ENCODE data around the gene PRKAR2B. TPM values are rescaled to one million over a fixed set of nuclear protein-coding genes. Genes with fewer than 3 reads are reported as not detected.

The PRKAR2B gene
- total and polyA plus RNA-seq, 2 experiments from 2014 or later: 14.8 to 31.5 TPM

DNA sequence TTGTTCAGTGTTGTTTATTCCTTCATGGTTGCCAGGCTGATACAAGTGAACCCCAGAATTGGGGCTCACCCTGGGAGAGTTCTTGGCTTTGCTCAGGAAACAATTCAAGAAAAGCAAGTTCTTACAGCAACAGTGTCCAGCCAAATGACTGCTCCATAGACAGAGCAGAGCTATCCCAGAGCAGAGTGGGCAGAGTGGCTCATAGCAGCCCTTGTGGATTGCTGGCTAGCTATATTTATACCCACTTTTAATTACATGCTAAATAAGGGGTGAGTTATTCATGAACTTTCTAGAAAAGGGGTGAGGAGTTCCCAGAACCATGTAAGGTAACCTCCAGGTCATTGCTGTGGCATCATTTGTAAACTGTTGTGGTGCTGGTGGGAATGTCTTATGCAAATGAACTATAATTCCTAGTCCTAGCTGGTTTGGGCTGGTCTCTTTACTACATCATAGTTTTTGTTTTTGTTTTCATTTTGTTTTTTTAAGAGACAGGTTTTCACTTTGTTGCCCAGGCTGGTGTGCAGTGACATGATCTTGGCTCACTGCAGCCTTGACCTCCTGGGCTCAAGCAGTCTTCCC, 64.4 kb downstream of the PRKAR2B start:
- DNase-seq (ENCODE audit: low spot score): no peak
- Histone ChIP-seq H3K4me2 (no peak overlapping the region), H3K27ac (no peak overlapping the region), H3K9me3 (ENCODE audit: low read depth) (no peaks in the 10 kb centered on the region), H3K4me1 (ENCODE audit: insufficient read depth) (no peaks in the 10 kb centered on the region), H2AFZ (no peak overlapping the region), H3K4me3 (no peak overlapping the region), H3K36me3 (replicated peaks; ENCODE audit: insufficient read depth, low read depth) (no peaks in the 10 kb centered on the region), H4K20me1 (ENCODE audit: insufficient read depth, poor library complexity, severe bottlenecking) (no peaks in the 10 kb centered on the region), H3K79me2 (no peaks in the 10 kb centered on the region), H3K27me3 (no peaks in the 10 kb centered on the region), H3K9me2 (replicated peaks; ENCODE audit: insufficient read depth) (no peaks in the 10 kb centered on the region)
- TF ChIP-seq EZH2 (IDR thresholded peaks at IDR 0.05; ENCODE audit: borderline replicate concordance) (no peak), EZH2phosphoT487 (IDR thresholded peaks at IDR 0.05; ENCODE audit: low read depth, severe bottlenecking, unreplicated experiment) (no peak)
- TF ChIP-seq, protein P1, sequence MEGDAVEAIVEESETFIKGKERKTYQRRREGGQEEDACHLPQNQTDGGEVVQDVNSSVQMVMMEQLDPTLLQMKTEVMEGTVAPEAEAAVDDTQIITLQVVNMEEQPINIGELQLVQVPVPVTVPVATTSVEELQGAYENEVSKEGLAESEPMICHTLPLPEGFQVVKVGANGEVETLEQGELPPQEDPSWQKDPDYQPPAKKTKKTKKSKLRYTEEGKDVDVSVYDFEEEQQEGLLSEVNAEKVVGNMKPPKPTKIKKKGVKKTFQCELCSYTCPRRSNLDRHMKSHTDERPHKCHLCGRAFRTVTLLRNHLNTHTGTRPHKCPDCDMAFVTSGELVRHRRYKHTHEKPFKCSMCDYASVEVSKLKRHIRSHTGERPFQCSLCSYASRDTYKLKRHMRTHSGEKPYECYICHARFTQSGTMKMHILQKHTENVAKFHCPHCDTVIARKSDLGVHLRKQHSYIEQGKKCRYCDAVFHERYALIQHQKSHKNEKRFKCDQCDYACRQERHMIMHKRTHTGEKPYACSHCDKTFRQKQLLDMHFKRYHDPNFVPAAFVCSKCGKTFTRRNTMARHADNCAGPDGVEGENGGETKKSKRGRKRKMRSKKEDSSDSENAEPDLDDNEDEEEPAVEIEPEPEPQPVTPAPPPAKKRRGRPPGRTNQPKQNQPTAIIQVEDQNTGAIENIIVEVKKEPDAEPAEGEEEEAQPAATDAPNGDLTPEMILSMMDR (IDR thresholded peaks at IDR 0.05; ENCODE audit: poor library complexity): no peak

DNA sequence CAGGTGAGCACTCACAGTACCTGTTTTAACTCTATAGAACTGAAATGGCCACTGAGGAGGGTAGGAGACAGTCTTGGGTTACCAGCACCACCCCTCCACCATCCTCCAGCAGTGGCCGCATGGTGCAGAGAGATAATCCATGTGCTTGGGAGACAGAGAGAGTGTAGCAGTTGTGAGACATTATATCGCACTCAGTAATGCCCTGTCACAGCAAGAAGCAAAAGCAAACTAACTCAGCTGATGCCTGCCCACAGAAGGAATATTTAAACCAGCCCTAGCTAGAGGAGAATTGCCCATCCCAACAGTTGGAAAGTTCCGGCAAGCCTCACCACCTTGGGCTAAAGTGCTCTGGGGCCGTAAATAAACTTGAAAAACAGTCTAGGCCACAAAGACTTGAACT, 65.5 kb downstream of the PRKAR2B start:
- 96% methylated on average over 4 of the region's 4 CpGs for WGBS (ENCODE audit: low lambda C conversion rate, missing lambda C conversion rate)
- Histone ChIP-seq H3K79me2 (no peaks in the 10 kb centered on the region), H3K36me3 (replicated peaks; ENCODE audit: insufficient read depth, low read depth) (no peaks in the 10 kb centered on the region), H3K27me3 (no peaks in the 10 kb centered on the region), H3K4me2 (no peak overlapping the region), H4K20me1 (ENCODE audit: insufficient read depth, poor library complexity, severe bottlenecking) (no peaks in the 10 kb centered on the region), H2AFZ (no peak overlapping the region), H3K9me3 (ENCODE audit: low read depth) (no peaks in the 10 kb centered on the region), H3K4me1 (ENCODE audit: insufficient read depth) (no peaks in the 10 kb centered on the region), H3K27ac (no peak overlapping the region), H3K9me2 (replicated peaks; ENCODE audit: insufficient read depth) (no peaks in the 10 kb centered on the region), H3K4me3 (no peak overlapping the region)
- TF ChIP-seq, protein P1 (IDR thresholded peaks at IDR 0.05; ENCODE audit: poor library complexity): no peak
- no peak for TF ChIP-seq EZH2phosphoT487 (IDR thresholded peaks at IDR 0.05; ENCODE audit: low read depth, severe bottlenecking, unreplicated experiment)
- TF ChIP-seq EZH2 (IDR thresholded peaks at IDR 0.05; ENCODE audit: borderline replicate concordance): no peak
- no peak for DNase-seq (ENCODE audit: low spot score)

DNA sequence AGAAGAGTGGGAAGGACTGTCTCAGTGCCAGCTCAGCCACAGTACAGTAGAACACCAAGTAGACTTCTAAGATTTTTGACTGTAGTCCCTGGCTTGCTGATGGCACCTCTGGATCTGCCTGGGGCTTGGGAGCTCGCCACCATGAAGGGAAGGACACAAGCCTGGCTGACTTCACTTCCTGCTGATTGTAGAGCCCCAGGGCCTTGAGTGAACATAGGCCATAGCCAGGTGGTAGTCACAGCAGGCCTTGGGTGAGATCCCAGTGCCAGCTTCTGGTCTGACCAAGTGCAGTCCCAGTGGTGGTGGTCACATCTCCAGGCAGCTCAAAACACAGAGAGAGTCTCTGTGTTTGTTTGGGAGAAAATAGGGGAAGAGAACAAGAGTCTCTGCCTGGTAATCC, 66.7 kb downstream of the PRKAR2B start:
- Histone ChIP-seq H3K27me3 (no peaks in the 10 kb centered on the region), H2AFZ (no peak overlapping the region), H3K4me1 (ENCODE audit: insufficient read depth) (no peaks in the 10 kb centered on the region), H3K36me3 (replicated peaks; ENCODE audit: insufficient read depth, low read depth) (no peaks in the 10 kb centered on the region), H3K27ac (no peak overlapping the region), H3K9me2 (replicated peaks; ENCODE audit: insufficient read depth) (no peaks in the 10 kb centered on the region), H3K79me2 (no peaks in the 10 kb centered on the region), H3K9me3 (ENCODE audit: low read depth) (no peaks in the 10 kb centered on the region), H3K4me3 (no peak overlapping the region), H3K4me2 (no peak overlapping the region), H4K20me1 (ENCODE audit: insufficient read depth, poor library complexity, severe bottlenecking) (no peaks in the 10 kb centered on the region)
- no peak for DNase-seq (ENCODE audit: low spot score)
- 100% methylated on average over 1 of the region's 1 CpG for WGBS (ENCODE audit: low lambda C conversion rate, missing lambda C conversion rate)
- no peak for TF ChIP-seq EZH2phosphoT487 (IDR thresholded peaks at IDR 0.05; ENCODE audit: low read depth, severe bottlenecking, unreplicated experiment)
- TF ChIP-seq, protein P1 (IDR thresholded peaks at IDR 0.05; ENCODE audit: poor library complexity): no peak

DNA sequence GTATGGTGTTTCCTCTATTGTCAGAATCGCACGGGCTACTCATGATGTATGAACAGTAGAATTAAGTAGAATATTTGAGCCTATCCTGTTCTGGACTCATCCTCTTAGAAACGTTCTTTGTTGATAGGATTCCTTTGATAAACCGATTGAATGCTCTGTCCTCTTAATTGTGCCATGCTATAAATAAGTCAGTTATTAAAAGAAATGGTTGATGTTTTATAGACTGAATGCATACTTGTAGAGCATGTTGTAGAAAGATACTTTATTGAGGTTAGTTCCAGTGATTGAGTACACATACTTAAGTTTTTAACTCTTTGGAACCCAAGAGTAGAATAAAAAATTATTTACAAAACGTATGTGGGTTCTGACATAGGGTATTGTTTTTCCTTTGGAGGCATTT, 69.4 kb downstream of the PRKAR2B start:
- no peaks in the 10 kb centered on the region for H4K20me1 ChIP-seq (ENCODE audit: insufficient read depth, poor library complexity, severe bottlenecking)
- H3K79me2 ChIP-seq: no peaks in the 10 kb centered on the region
- no peaks in the 10 kb centered on the region for H3K9me3 ChIP-seq (ENCODE audit: low read depth)
- TF ChIP-seq, protein P1 (IDR thresholded peaks at IDR 0.05; ENCODE audit: poor library complexity): no peak
- no peaks in the 10 kb centered on the region for H3K27me3 ChIP-seq
- WGBS (ENCODE audit: low lambda C conversion rate, missing lambda C conversion rate): 83% methylated on average over 5 of the region's 5 CpGs
- no peak for DNase-seq (ENCODE audit: low spot score)
- no peak overlapping the region for H3K27ac ChIP-seq
- no peak overlapping the region for H2AFZ ChIP-seq
- H3K4me1 ChIP-seq (ENCODE audit: insufficient read depth): no peaks in the 10 kb centered on the region
- H3K4me2 ChIP-seq: no peak overlapping the region
- no peaks in the 10 kb centered on the region for H3K9me2 ChIP-seq (replicated peaks; ENCODE audit: insufficient read depth)
- H3K36me3 ChIP-seq (replicated peaks; ENCODE audit: insufficient read depth, low read depth): no peaks in the 10 kb centered on the region
- H3K4me3 ChIP-seq: no peak overlapping the region

All from hepatocyte (in vitro differentiated cells).